Astrocyte (in vitro differentiated cells and primary cell): ENCODE measurements around the gene TROAP.

Experiments
- EZH2 ChIP-seq: IDR thresholded peaks from 2 replicates; pipeline ENCODE4 v1.6.1; 2012; ENCODE audit warnings: mild to moderate bottlenecking, low read length, inconsistent platforms; ENCODE audit not compliant: insufficient read depth
- TF ChIP-seq, protein P1 (sequence below): IDR thresholded peaks from 2 replicates; pipeline ENCODE4 v1.5.1; 2011; ENCODE audit warnings: low read depth, mild to moderate bottlenecking, inconsistent platforms, low read length, moderate library complexity; ENCODE audit not compliant: insufficient read depth

DNA sequence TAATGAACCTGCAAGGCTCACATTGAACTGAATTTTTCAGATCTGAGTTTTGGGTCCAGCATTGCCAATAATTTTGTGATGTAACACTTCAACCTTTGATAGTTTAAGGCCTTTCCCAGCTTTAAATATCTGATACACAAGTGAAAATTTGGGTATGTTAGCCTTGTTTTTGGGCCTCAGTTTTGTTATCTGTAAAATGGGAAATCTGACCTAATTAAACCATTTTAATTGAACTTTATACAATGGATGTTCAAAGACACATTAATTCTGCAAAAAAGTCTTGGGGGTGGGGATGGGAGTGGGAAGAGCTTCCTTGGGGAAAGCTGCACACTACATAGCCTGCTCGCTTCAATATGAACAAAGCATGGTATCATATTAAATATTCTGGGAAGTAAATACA is 39.0 kb downstream of the TROAP start:
- TF ChIP-seq, protein P1, sequence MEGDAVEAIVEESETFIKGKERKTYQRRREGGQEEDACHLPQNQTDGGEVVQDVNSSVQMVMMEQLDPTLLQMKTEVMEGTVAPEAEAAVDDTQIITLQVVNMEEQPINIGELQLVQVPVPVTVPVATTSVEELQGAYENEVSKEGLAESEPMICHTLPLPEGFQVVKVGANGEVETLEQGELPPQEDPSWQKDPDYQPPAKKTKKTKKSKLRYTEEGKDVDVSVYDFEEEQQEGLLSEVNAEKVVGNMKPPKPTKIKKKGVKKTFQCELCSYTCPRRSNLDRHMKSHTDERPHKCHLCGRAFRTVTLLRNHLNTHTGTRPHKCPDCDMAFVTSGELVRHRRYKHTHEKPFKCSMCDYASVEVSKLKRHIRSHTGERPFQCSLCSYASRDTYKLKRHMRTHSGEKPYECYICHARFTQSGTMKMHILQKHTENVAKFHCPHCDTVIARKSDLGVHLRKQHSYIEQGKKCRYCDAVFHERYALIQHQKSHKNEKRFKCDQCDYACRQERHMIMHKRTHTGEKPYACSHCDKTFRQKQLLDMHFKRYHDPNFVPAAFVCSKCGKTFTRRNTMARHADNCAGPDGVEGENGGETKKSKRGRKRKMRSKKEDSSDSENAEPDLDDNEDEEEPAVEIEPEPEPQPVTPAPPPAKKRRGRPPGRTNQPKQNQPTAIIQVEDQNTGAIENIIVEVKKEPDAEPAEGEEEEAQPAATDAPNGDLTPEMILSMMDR = no peak
- TF ChIP-seq EZH2 = no peak
